WTC11 (cell line): ENCODE data around the gene GRAP.

ENCODE experiments used
- ESRRA ChIP-seq: sonication (generic); formaldehyde crosslinking; IDR thresholded peaks from 2 replicates; pipeline ENCODE4 v1.8.1; 2022; ENCODE audit warnings: mild to moderate bottlenecking, missing genetic modification reagents, borderline replicate concordance
- JAZF1 ChIP-seq: fragments of 250-450 bp; sonication (Bioruptor Pico); IDR thresholded peaks from 2 replicates; pipeline ENCODE4 v1.9.0; 2021; ENCODE audit warnings: moderate library complexity, mild to moderate bottlenecking, inconsistent platforms
- ZMAT4 ChIP-seq: fragments of 250-450 bp; sonication (Bioruptor Pico); IDR thresholded peaks from 2 replicates; pipeline ENCODE4 v1.9.0; 2021; ENCODE audit warnings: mild to moderate bottlenecking
- TF ChIP-seq, protein P1 (sequence below): fragments of 200-600 bp; IDR thresholded peaks from 2 replicates; pipeline ENCODE4 v1.8.0; 2022; ENCODE audit warnings: antibody characterized with exemption
- TF ChIP-seq, protein P2 (sequence below): sonication (generic); formaldehyde crosslinking; conservative IDR thresholded peaks from 2 replicates; pipeline ENCODE4 v1.8.1; 2022; ENCODE audit warnings: mild to moderate bottlenecking, missing genetic modification reagents
- TF ChIP-seq, protein P3 (sequence below): sonication (generic); formaldehyde crosslinking; IDR thresholded peaks from 2 replicates; pipeline ENCODE4 v1.8.1; 2023; ENCODE audit warnings: mild to moderate bottlenecking, missing genetic modification reagents, borderline replicate concordance

DNA sequence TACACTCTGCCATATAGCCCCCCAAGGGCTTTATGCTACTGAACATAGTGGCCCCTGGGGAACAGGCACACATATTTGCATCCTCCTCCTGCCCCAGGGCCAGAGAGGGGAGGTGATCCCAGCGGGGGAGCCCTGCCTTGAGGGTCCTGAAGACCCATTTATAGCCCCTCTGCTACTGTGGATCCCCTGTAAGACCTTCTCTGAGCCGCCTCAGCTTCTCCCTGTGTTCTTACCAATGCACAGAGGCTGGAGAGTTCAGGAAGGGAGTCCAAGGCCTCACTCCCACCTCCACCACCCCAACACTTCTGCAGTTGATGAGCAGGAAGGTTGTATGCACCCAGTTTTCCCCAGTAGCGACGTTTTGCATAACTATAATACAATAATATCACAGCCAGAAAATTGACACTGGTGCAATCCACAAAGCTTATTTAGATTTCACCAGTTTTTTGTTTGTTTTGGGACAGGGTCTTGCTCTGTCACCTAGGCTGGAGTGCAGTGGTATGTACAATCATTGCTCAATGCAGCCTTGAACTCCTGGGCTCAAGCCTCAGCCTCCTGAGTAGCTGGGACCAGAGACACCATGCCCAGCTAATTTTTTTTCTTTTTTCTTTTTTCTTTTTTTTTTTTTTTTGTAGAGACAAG is 40.8 kb downstream of the GRAP start:
- TF ChIP-seq, protein P1, sequence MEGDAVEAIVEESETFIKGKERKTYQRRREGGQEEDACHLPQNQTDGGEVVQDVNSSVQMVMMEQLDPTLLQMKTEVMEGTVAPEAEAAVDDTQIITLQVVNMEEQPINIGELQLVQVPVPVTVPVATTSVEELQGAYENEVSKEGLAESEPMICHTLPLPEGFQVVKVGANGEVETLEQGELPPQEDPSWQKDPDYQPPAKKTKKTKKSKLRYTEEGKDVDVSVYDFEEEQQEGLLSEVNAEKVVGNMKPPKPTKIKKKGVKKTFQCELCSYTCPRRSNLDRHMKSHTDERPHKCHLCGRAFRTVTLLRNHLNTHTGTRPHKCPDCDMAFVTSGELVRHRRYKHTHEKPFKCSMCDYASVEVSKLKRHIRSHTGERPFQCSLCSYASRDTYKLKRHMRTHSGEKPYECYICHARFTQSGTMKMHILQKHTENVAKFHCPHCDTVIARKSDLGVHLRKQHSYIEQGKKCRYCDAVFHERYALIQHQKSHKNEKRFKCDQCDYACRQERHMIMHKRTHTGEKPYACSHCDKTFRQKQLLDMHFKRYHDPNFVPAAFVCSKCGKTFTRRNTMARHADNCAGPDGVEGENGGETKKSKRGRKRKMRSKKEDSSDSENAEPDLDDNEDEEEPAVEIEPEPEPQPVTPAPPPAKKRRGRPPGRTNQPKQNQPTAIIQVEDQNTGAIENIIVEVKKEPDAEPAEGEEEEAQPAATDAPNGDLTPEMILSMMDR: no peak
- TF ChIP-seq, protein P2, sequence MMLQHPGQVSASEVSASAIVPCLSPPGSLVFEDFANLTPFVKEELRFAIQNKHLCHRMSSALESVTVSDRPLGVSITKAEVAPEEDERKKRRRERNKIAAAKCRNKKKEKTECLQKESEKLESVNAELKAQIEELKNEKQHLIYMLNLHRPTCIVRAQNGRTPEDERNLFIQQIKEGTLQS (CRISPR knock-in tag): no peak
- TF ChIP-seq ZMAT4 (no peak), JAZF1 (CRISPR knock-in tag) (no peak), ESRRA (CRISPR knock-in tag) (no peak)
- TF ChIP-seq, protein P3, sequence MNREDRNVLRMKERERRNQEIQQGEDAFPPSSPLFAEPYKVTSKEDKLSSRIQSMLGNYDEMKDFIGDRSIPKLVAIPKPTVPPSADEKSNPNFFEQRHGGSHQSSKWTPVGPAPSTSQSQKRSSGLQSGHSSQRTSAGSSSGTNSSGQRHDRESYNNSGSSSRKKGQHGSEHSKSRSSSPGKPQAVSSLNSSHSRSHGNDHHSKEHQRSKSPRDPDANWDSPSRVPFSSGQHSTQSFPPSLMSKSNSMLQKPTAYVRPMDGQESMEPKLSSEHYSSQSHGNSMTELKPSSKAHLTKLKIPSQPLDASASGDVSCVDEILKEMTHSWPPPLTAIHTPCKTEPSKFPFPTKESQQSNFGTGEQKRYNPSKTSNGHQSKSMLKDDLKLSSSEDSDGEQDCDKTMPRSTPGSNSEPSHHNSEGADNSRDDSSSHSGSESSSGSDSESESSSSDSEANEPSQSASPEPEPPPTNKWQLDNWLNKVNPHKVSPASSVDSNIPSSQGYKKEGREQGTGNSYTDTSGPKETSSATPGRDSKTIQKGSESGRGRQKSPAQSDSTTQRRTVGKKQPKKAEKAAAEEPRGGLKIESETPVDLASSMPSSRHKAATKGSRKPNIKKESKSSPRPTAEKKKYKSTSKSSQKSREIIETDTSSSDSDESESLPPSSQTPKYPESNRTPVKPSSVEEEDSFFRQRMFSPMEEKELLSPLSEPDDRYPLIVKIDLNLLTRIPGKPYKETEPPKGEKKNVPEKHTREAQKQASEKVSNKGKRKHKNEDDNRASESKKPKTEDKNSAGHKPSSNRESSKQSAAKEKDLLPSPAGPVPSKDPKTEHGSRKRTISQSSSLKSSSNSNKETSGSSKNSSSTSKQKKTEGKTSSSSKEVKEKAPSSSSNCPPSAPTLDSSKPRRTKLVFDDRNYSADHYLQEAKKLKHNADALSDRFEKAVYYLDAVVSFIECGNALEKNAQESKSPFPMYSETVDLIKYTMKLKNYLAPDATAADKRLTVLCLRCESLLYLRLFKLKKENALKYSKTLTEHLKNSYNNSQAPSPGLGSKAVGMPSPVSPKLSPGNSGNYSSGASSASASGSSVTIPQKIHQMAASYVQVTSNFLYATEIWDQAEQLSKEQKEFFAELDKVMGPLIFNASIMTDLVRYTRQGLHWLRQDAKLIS (CRISPR knock-in tag): no peak
